Left lung (tissue), 10 donors: ENCODE measurements around the gene BRD7. TPM values are rescaled to one million over a fixed set of nuclear protein-coding genes. Genes with fewer than 3 reads are reported as not detected.

Experiments used
- ATAC-seq: fragments of 200-7000 bp; cut with Tn5 transposase; one replicate; pipeline ENCODE4 v1.9.1; 2020; ENCODE audit warnings: moderate library complexity
- DNase-seq, 4 donors: peaks; one replicate each; pipeline ENCODE4 v3.0.0-alpha.2; 2013 to 2020
- H3K27ac ChIP-seq, 2 donors: fragments of 200-600 bp; sonication (generic) in 1 of 2; one replicate each; pipeline versions ENCODE4 v1.5.0 to v1.8.0; 2020 to 2021
- H3K27me3 ChIP-seq, 2 donors: fragments of 200-600 bp; sonication (generic) in 1 of 2; one replicate each; pipeline versions ENCODE4 v1.5.0 to v1.8.0; 2020 to 2021
- H3K36me3 ChIP-seq, 2 donors: fragments of 200-600 bp; sonication (generic) in 1 of 2; one replicate each; pipeline versions ENCODE4 v1.5.0 to v1.8.0; 2020 to 2021
- H3K4me1 ChIP-seq, 2 donors: fragments of 200-600 bp; one replicate each; pipeline ENCODE4 v1.8.0; 2021
- H3K4me3 ChIP-seq, 2 donors: fragments of 200-600 bp; sonication (generic) in 1 of 2; one replicate each; pipeline versions ENCODE4 v1.5.0 to v1.8.0; 2020 to 2021; ENCODE audit warnings: mild to moderate bottlenecking in 1 of 2
- H3K9me3 ChIP-seq, 2 donors: fragments of 200-600 bp; sonication (generic) in 1 of 2; one replicate each; pipeline versions ENCODE4 v1.5.0 to v1.8.0; 2020 to 2021
- CTCF ChIP-seq, 2 donors: fragments of 200-600 bp; sonication (generic) in 1 of 2; IDR thresholded peaks; one replicate each; pipeline versions ENCODE4 v1.5.0 to v1.8.0; 2021; ENCODE audit warnings: antibody characterized with exemption in 2 of 2
- intact Hi-C, 2 donors: fragments of 100-400 bp; cut with DNase I; formaldehyde crosslinking; loops; one replicate each; pipeline versions ENCODE4 v1.11.2 to v1.14.2; 2022
- polyA plus RNA-seq, 6 donors: library from polyadenylated mRNA; unstranded; fragments of 120-200 nt; gene quantifications; one replicate each; pipeline ENCODE4 v1.2.1, GENCODE V29; 2013; ENCODE audit not compliant: insufficient read length in 6 of 6
- total RNA-seq, 2 donors: library from RNA; stranded (reverse); fragmentation: NEBNext Ultra II Directional; extraction: Animal tissue kit (Norgen Biotek cat#: 25700); gene quantifications; one replicate each; pipeline ENCODE4 v1.2.1, GENCODE V29; 2021
- donor health status: DM: no; HTN: yes; CAD: no.
- donor health status: DM: no; HTN: no; CAD: no.

Gene BRD7
- total and polyA plus RNA-seq, 8 donors, result 59.8 to 113 (median 97.6) TPM

DNA sequence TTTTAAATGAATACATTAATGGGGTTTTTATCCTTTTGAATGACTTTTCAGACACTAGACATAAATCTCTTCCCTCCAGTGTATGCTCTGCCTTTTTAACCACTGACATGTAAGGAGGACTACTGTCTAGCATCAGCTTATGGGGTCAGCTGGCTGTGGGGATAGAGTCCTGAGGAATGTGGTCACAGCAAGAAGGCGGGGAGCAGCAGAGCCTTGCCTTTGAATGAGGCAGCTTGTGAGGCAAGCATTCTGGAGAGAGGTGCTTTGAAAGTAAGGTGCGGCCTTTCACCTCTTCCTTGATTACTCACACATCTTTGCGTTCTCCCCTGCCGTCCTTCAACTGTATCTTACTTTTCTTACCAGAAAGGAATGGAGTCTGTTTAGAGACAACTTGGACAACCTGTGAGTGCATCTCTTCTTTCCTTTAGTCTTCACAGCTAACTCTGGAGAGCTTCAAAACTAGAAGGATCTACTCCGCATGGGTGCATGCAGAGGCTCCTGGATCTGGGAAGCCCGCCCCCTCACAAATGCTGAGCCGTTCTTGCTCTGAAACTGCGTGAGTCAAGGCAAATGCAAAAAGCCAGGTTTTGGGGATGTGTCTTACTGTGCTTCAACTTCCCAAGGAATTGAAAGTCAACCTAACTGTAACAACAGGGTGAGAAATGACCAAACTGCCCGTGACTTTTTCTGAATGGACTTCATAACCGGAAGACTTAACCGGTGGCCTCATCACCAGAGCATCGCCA, 52.5 kb downstream of the BRD7 start:
- Histone ChIP-seq H3K36me3 (peaks cover 0 to 100% of the 10 kb centered on the region in 2 donors), H3K9me3 (no peaks in the 10 kb centered on the region), H3K4me1 (peaks cover 0 to 19% of the 10 kb centered on the region in 2 donors), H3K4me3 (no peak overlapping the region), H3K27ac (no peak overlapping the region), H3K27me3 (no peaks in the 10 kb centered on the region)
- intact Hi-C loops, result no loop called here
- no peak for TF ChIP-seq CTCF (IDR thresholded peaks at IDR 0.05)
- ATAC-seq (no peak), DNase-seq (no peak)

- Histone ChIP-seq H3K9me3 (no peaks in the 10 kb centered on the region), H3K27me3 (no peaks in the 10 kb centered on the region), H3K4me1 (peaks cover 0 to 19% of the 10 kb centered on the region in 2 donors), H3K36me3 (peaks cover 0 to 100% of the 10 kb centered on the region in 2 donors), H3K27ac (no peak overlapping the region), H3K4me3 (no peak overlapping the region)
- ATAC-seq, result no peak
- TF ChIP-seq CTCF (IDR thresholded peaks at IDR 0.05), result no peak
- DNase-seq, result no peak
- intact Hi-C loops, result no loop called here
Observed at GRCh38 chr16:50315346-50315997, 53.3 kb downstream of the BRD7 start.

DNA sequence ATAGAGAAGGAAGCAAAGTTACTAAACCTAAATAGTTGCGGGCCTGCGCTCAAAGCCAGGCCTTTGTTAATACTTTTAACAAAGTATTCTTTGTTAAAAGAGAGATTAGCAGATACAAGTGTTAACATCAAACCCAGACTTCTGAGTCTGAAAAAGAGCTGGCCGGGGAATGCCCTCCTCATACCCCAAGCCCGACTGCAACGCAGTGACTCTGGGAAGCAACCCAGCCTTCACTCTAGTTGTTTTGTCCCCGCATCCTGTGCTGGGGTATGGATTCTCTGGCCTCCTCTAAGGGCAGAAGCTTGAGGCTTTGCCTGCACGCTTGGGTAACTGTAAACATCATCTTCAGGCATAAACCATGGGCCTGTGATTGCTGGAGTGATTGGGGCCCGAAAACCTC, 54.1 kb downstream of the BRD7 start:
- intact Hi-C loops, result no loop called here
- no peak for DNase-seq
- peaks cover 0 to 100% of the 10 kb centered on the region in 2 donors for H3K36me3 ChIP-seq
- TF ChIP-seq CTCF (IDR thresholded peaks at IDR 0.05), result no peak
- no peaks in the 10 kb centered on the region for H3K9me3 ChIP-seq
- no peaks in the 10 kb centered on the region for H3K27me3 ChIP-seq
- H3K4me1 ChIP-seq, result peaks cover 0 to 19% of the 10 kb centered on the region in 2 donors
- no peak overlapping the region for H3K27ac ChIP-seq
- H3K4me3 ChIP-seq, result no peak overlapping the region
- no peak for ATAC-seq

DNA sequence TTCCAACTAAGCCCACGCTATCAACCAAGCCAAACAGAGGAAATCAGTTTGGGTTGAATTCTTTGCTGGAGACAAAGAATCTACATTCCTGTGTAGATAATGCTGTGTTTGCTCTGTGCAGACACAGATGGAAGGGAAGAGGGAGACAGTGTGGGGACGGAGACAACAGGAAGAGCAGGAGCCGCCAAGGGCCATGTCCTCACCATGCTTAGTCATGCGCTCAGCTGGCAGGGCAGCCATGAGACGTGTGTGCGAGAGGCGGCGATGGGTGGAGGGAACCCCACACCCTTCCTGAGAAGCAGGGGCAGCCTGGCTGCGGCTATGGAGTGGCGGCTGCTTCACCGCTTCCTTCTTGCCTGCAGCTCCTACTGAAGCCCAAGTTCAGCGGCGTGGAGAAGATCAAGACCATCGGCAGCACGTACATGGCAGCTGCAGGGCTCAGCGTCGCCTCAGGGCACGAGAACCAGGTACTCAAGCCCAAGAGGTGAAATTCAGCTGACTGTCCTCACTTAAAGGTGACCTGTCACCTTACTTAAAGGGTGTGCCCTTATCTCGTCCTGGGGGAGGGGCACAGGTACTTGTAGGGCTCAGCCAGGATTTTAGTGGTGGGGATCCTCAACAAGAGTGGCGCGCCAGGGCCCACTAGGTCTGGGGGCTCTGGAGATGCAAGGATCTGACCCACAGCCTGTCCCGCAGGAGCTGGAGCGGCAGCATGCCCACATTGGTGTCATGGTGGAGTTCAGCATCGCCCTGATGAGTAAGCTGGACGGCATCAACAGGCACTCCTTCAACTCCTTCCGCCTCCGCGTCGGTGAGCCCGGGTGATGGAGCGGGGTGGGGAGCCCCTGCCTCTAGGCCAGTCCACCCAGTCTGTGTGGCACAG, 55.0 kb downstream of the BRD7 start:
- Histone ChIP-seq H3K9me3 (no peaks in the 10 kb centered on the region), H3K27ac (peak overlapping the region in 1 of 2 donors; percentile 63), H3K4me3 (no peak overlapping the region), H3K4me1 (peaks cover 0 to 19% of the 10 kb centered on the region in 2 donors), H3K27me3 (no peaks in the 10 kb centered on the region), H3K36me3 (peaks cover 0 to 100% of the 10 kb centered on the region in 2 donors)
- TF ChIP-seq CTCF (IDR thresholded peaks at IDR 0.05), result no peak
- intact Hi-C loops, result no loop called here
- ATAC-seq (peak; percentile 62), DNase-seq (peak in 2 of 4 donors; percentile 79 to 90)
